Lung (tissue), 12 donors: Measurements from ENCODE around the gene SULT6B1. TPM values are rescaled to one million over a fixed set of nuclear protein-coding genes. Genes with fewer than 3 reads are reported as not detected.

Experiments
- ATAC-seq: fragments of 200-7000 bp; cut with Tn5 transposase; one replicate; pipeline ENCODE4 v1.9.1; 2020; ENCODE audit warnings: moderate number of reproducible peaks; ENCODE audit not compliant: insufficient read depth, low FRiP score
- DNase-seq, 3 donors: peaks; one replicate each; pipeline ENCODE4 v3.0.0-alpha.2; 2013 to 2017
- H3K27ac ChIP-seq, 2 donors: one replicate each; pipeline ENCODE4 v1.5.1; 2013; ENCODE audit warnings: mild to moderate bottlenecking in 2 of 2, moderate library complexity in 2 of 2, control low read depth in 1 of 2, inconsistent platforms in 1 of 2, low read depth in 1 of 2, low read length in 1 of 2
- H3K27me3 ChIP-seq, 3 donors: one replicate each; pipeline ENCODE4 v1.5.1; 2013; ENCODE audit warnings: low read length in 2 of 3; ENCODE audit not compliant: control insufficient read depth in 3 of 3, insufficient read depth in 3 of 3
- H3K36me3 ChIP-seq, 4 donors: one replicate each; pipeline ENCODE4 v1.5.1; 2013; ENCODE audit warnings: low read length in 4 of 4, mild to moderate bottlenecking in 1 of 4, moderate library complexity in 1 of 4; ENCODE audit not compliant: control insufficient read depth in 4 of 4, insufficient read depth in 4 of 4
- H3K4me1 ChIP-seq, 5 donors: one replicate each; pipeline ENCODE4 v1.5.1; 2013; ENCODE audit warnings: low read length in 5 of 5, mild to moderate bottlenecking in 2 of 5, moderate library complexity in 1 of 5; ENCODE audit not compliant: control insufficient read depth in 5 of 5, insufficient read depth in 5 of 5
- H3K4me3 ChIP-seq: one replicate; pipeline ENCODE4 v1.5.1; 2013; ENCODE audit warnings: mild to moderate bottlenecking, control low read depth, moderate library complexity
- H3K9ac ChIP-seq, 2 donors: one replicate each; pipeline ENCODE4 v1.5.1; 2013; ENCODE audit warnings: low read length in 2 of 2, control low read depth in 1 of 2; ENCODE audit not compliant: insufficient read depth in 1 of 2
- H3K9me3 ChIP-seq, 4 donors: one replicate each; pipeline ENCODE4 v1.5.1; 2013; ENCODE audit warnings: low read length in 3 of 4, mild to moderate bottlenecking in 1 of 4, moderate library complexity in 1 of 4; ENCODE audit not compliant: control insufficient read depth in 4 of 4, insufficient read depth in 3 of 4
- CTCF ChIP-seq: IDR thresholded peaks from 2 replicates; pipeline ENCODE4 v1.5.1; 2012; ENCODE audit warnings: mild to moderate bottlenecking; ENCODE audit errors: control extremely low read depth, extremely low read depth
- WGBS, 2 donors: extraction: QIAGEN DNeasy Blood & Tissue Kit; methylation state at CpG; one replicate each; pipeline ENCODE4 v1.1.7; 2013; 5-methylcytosine and 5-hydroxymethylcytosine counted together
- polyA plus RNA-seq, 2 donors: library from polyadenylated mRNA; stranded (reverse); fragments of 200-250 nt; gene quantifications; one replicate each; pipeline ENCODE4 v1.2.1, GENCODE V29; 2013
- total RNA-seq, 2 donors: library from RNA; depleted of rRNA in 1 of 2; stranded (reverse); fragments of >200 nt in 1 of 2; gene quantifications; one replicate each; pipeline ENCODE4 v1.2.1, GENCODE V29; 2014 to 2021
- donor health status: control.
- donor health status: control.
- donor health status: Bipolar disorder and iron deficiency.
- donor health status: healthy.
- donor health status: DM: yes; HTN: yes; CAD: no.

Gene SULT6B1
- total and polyA plus RNA-seq, 4 donors, result not detected

GRCh38 chr2:37203708-37204107 lies 15.2 kb upstream of the SULT6B1 start:
- no peaks in the 10 kb centered on the region for H3K27me3 ChIP-seq
- WGBS, 2 donors, result 92 to 95% methylated on average over 2 of the region's 2 CpGs
- H3K27ac ChIP-seq, result no peak overlapping the region
- DNase-seq, result no peak
- H3K4me3 ChIP-seq, result no peak overlapping the region
- no peak for TF ChIP-seq CTCF
- no peak overlapping the region for H3K9ac ChIP-seq
- H3K4me1 ChIP-seq, result peaks cover 0 to 3% (median 0%) of the 10 kb centered on the region in 5 donors
- ATAC-seq, result no peak
- peaks cover 12 to 73% (median 37%) of the 10 kb centered on the region in 4 donors for H3K36me3 ChIP-seq
- peaks cover 1 to 13% (median 6%) of the 10 kb centered on the region in 4 donors for H3K9me3 ChIP-seq

- peaks cover 0 to 5% (median 0%) of the 10 kb centered on the region in 5 donors for H3K4me1 ChIP-seq
- no peak for DNase-seq
- H3K9ac ChIP-seq, result no peak overlapping the region
- no peaks in the 10 kb centered on the region for H3K27me3 ChIP-seq
- ATAC-seq, result no peak
- peaks cover 0 to 10% (median 7%) of the 10 kb centered on the region in 4 donors for H3K9me3 ChIP-seq
- peaks cover 7 to 54% (median 31%) of the 10 kb centered on the region in 4 donors for H3K36me3 ChIP-seq
- no peak overlapping the region for H3K27ac ChIP-seq
- TF ChIP-seq CTCF, result no peak
- no peak overlapping the region for H3K4me3 ChIP-seq
- WGBS, 2 donors, result 48 to 76% methylated on average over 1 of the region's 1 CpG
These were observed 13.3 kb upstream of the SULT6B1 start for GRCh38 chr2:37201766-37202165.

GRCh38 chr2:37201208-37201607 lies 12.7 kb upstream of the SULT6B1 start:
- no peak for TF ChIP-seq CTCF
- Histone ChIP-seq H3K4me3 (no peak overlapping the region), H3K9ac (no peak overlapping the region), H3K36me3 (peaks cover 7 to 48% (median 27%) of the 10 kb centered on the region in 4 donors), H3K9me3 (peaks cover 0 to 10% (median 7%) of the 10 kb centered on the region in 4 donors), H3K4me1 (peaks cover 0 to 5% (median 0%) of the 10 kb centered on the region in 5 donors), H3K27me3 (no peaks in the 10 kb centered on the region), H3K27ac (no peak overlapping the region)
- DNase-seq, result no peak
- ATAC-seq, result no peak
- WGBS, 2 donors, result 68 to 87% methylated on average over 1 of the region's 1 CpG

DNA sequence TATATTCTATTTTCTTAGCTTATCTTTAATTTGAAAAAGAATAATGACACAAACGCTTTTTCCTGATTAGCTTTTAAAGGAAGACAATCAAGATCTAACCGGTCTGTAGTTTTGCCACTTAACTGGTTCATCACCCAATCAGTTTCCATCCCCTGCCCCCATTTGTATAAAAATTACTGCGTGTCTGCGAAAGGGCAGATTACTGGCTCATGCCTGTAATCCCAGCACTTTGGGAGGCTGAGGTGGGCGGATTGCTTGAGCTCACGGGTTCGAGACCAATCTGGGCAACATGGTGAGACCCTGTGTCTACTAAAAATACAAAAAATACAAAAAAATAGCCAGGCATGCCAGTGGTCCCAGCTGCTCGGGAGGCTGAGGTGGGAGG lies 10.2 kb upstream of the SULT6B1 start:
- WGBS, 2 donors, result 87 to 88% methylated on average over 8 of the region's 8 CpGs
- no peak overlapping the region for H3K4me3 ChIP-seq
- no peak overlapping the region for H3K9ac ChIP-seq
- H3K4me1 ChIP-seq, result peaks cover 0 to 5% (median 0%) of the 10 kb centered on the region in 5 donors
- peaks cover 3 to 25% (median 12%) of the 10 kb centered on the region in 4 donors for H3K36me3 ChIP-seq
- no peak for DNase-seq
- no peaks in the 10 kb centered on the region for H3K27me3 ChIP-seq
- H3K27ac ChIP-seq, result no peak overlapping the region
- H3K9me3 ChIP-seq, result peaks cover 0 to 3% (median 3%) of the 10 kb centered on the region in 4 donors
- ATAC-seq, result no peak
- no peak for TF ChIP-seq CTCF
